HT1080 (cell line): Measurements from ENCODE around the gene SOAT2. TPM values are rescaled to one million over a fixed set of nuclear protein-coding genes. Genes with fewer than 3 reads are reported as not detected.
"Not testable (repeated sequence)": the region's sequence is repeated elsewhere in the genome, so short reads cannot be mapped to it uniquely, and the experiment has no call there.

Experiments
- DNase-seq: peaks from one replicate; pipeline ENCODE4 v3.0.0-alpha.2; 2015; ENCODE audit warnings: low read depth
- total RNA-seq: library from RNA; depleted of rRNA; stranded (reverse); fragments of >200 nt; shearing (Covaris generic); gene quantifications from 2 replicates; pipeline ENCODE4 v1.2.3, GENCODE V29; 2014

SOAT2 gene
- total RNA-seq, 1 experiment from 2014 or later, result not detected

DNA sequence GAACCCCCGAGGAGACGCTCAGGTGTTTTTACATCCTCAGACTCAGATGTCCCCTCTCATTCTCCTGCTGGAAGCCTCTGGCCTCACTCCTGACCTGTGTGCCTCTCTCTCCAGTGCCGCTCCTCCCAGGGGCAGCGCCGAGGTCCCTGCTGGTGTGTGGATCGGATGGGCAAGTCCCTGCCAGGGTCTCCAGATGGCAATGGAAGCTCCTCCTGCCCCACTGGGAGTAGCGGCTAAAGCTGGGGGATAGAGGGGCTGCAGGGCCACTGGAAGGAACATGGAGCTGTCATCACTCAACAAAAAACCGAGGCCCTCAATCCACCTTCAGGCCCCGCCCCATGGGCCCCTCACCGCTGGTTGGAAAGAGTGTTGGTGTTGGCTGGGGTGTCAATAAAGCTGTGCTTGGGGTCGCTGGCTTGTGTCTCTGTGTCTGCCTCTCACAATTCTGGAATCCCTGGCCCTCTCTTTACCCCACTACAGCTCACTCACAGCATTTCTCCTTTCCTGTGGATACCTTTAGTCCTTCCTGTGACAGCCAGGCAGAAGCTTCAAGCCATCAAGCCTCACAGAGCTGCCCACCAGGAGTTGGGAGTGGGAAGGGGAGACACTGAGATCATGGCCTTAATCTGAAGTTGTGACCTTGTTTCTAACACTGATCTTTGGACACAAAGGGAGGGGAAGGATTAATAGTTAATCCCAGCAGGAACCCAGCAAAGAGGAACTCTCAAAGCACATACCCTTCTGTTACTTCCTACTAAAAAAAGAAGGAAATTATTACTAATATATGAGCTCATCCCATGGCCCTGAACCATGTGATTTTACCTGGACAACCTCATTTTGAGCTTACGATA lies 1.1 kb upstream of the SOAT2 start:
- no peak for DNase-seq

DNA sequence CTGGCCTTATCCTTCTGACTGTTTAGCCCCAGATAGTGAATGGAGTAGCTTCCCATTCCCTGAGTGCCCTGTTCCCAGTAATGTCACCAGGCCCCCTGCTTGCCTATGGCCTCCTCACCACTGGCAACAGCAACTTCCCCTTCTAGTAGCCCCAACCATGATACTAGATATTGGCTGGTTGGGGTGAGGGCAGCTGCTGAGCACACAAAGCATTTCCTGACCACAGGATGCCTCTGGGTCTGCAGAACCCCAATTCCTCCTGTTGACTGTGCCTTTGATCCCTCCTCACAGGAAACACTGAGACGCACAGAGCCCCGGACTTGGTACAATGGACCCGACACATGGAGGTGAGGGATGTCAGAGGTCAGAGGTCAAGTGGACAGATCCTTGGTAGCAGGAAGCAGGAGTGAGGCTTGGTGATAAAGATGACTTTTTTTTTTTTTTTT lies 597 bp downstream of the SOAT2 start:
- DNase-seq, result no peak

GRCh38 chr12:53105256-53105655 lies 2.0 kb downstream of the SOAT2 start:
- no peak for DNase-seq

DNA sequence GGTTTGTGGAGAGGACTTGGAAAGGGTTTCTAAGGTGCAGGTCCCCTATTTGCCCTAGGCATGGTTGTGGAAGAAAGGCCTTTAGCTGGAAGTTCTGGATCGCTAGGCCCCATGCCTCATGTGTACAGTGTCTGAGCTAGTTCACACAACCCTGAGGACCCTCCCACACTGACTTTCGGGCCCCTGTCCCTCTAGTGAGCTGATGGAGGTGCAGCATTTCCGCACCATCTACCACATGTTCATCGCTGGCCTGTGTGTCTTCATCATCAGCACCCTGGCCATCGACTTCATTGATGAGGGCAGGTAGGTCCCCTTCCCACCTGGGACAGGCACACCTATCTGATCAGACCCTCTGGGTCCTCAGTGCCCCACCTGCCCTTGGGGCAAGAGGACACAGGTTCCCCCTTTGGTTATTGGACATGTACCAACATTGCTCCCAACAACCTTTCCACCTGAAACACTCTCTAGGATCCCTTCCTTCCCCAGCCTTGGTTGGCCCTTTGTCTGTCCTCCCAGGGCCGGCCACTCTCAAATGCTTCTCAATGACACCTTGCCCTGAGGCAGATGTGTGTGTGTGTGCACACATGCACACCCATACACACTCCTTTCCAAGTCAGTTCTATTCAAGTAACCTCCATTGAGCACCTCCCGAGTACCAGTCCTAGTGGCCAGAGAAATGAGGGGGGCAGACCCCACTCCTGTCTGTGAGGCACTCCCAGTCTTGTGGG lies 2.6 kb downstream of the SOAT2 start:
- DNase-seq, result no peak

DNA sequence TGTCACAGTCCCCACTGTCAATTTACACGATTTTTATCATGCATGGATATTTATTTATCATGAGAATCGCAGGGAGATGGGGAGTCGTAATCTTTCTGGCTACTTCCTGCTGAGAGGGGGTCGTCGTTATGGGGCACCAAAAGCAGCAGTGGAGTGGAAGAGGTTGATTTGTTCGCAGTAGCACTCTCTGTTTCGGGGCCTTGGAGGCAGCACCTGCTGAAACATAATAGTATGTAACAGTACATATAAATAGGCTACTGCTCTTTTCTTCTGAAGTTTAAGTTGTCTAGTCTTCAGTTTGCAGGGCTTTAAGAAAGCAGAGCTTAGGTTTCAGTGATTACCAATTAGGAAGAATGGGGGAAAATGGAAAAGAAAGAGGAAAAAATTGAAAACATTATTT lies 3.8 kb downstream of the SOAT2 start:
- DNase-seq, result no peak

DNA sequence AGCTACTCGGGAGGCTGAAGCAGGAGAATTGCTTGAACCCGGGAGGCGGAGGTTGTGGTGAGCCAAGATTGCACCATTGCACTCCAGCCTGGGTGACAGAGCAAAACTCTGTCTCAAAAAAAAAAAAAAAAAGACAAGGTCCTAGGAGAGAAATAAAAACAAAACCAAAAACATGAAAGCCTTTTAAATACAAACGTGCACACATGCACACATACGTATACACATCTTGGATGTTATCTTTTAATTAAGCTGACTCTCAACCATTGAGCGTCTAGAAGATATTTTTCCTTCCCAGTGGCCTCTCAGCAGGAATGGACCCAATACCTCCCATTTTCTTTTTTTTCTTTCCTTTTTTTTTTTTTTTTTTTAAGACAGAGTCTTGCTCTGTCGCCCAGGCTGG lies 9.1 kb downstream of the SOAT2 start:
- not testable (repeated sequence) for DNase-seq

GRCh38 chr12:53113136-53113705 lies 9.9 kb downstream of the SOAT2 start:
- DNase-seq, result no peak

- no peak for DNase-seq
Observed at GRCh38 chr12:53113951-53114350, 10.7 kb downstream of the SOAT2 start.

DNA sequence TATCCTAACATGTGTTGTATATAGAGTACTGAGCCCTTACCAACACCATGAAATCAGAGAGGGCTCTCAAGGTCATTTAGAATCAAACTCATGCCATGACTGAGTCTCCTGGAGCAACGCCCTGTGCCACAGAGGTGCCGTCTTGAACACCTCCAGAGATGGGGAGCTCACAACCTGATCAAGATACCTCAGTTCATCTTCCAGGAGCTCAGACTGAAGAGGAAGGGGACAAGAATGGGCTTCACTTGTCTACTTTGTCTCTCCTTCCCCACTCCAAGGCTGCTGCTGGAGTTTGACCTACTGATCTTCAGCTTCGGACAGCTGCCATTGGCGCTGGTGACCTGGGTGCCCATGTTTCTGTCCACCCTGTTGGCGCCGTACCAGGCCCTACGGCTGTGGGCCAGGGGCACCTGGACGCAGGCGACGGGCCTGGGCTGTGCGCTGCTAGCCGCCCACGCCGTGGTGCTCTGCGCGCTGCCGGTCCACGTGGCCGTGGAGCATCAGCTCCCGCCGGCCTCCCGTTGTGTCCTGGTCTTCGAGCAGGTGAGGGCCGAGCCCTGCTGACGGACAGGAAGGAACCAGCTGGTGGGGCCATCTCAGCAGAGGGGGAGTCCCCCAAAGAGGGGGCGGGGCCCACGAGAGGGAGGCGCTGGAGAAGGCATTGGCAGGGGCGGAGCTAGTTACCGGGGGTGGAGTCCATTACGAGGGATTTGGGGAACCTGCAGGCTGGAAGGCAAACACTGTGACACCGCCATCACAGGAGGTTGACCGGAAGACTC lies 12.0 kb downstream of the SOAT2 start:
- DNase-seq, result no peak

- DNase-seq, result no peak
Observed at GRCh38 chr12:53115891-53116648, 12.8 kb downstream of the SOAT2 start.

GRCh38 chr12:53118751-53119300 lies 15.5 kb downstream of the SOAT2 start:
- no peak for DNase-seq

GRCh38 chr12:53120685-53121525 lies 17.6 kb downstream of the SOAT2 start:
- DNase-seq, result no peak

DNA sequence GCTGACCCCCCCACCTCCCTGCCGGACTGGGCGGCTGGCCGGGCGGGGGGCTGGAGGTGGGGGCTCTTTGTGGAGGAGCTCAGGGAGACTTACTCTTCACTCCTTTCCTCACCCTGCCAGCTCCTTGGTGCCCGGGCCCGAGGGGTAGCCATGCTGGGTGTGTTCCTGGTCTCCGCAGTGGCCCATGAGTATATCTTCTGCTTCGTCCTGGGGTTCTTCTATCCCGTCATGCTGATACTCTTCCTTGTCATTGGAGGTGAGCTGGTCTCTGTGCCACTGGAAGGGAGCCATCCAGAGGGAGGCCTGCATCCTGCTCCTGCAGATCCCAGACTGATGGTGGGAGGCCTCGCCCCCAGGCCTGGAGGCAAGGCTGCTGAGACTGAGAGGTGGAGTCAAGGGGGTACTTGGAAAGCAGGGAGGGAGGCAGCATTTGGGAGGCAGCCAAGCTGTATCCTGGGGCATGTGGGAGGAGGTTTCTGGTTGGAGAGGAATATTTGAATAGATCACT lies 19.7 kb downstream of the SOAT2 start:
- peak; percentile 42 for DNase-seq

GRCh38 chr12:53123578-53124351 lies 20.5 kb downstream of the SOAT2 start:
- peak; percentile 47 for DNase-seq

DNA sequence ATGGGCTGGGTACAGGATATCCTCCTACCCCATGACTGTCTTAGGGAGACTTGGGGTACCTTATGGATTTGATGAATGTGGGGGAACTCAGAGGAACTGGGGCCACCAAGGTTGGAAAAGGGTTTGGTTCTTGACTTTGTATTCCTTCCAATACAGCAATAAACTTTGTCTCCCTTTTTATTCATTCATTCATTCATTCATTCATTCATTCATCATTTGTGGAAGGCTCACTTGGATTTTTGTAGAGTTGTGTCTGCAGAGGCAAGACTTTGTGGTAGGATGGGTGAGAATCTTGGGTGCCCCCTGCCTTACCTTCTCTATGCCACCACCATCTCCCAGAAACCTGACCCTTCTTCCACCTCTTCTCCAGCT lies 21.1 kb downstream of the SOAT2 start:
- no peak for DNase-seq

DNA sequence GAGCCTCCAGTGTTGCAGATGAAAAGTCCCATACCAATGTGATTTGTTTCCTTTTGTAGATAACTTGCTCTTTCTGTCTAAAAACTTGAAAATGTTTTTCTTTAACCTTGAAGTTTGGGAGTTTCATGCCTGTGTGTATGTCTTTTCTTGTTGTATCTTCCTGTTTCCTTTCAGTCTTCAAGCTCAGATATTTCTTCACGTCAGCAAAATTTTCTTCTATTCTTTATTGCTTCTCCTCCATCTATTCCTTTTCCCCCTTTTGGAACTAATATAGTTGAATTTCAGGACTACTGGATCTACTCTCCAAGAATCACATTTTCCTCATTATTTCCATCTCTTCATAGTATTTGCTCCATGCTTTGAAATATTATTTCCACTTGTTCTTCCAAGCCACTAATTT lies 23.9 kb downstream of the SOAT2 start:
- DNase-seq, result no peak

GRCh38 chr12:53128780-53129569 lies 25.7 kb downstream of the SOAT2 start:
- no peak for DNase-seq

GRCh38 chr12:53131844-53132243 lies 28.6 kb downstream of the SOAT2 start:
- DNase-seq, result no peak
